HEK293 (cell line): Measurements from ENCODE around the gene LRFN4.

ENCODE experiments used
- CTCF ChIA-PET: fragments of 350-600 bp; formaldehyde crosslinking; extraction: SDS; loops from one replicate; lab custom pipeline; 2021; ENCODE audit warnings: antibody characterized with exemption; lab: Yijun Ruan, JAX
- POLR2A ChIA-PET: fragments of 300-600 bp; formaldehyde crosslinking; extraction: SDS; loops from one replicate; lab custom pipeline; 2020; ENCODE audit warnings: antibody characterized with exemption, inconsistent platforms; lab: Yijun Ruan, JAX
- H3K27ac ChIP-seq: fragments of 200-500 bp; sonication (Bioruptor generic); 2 replicates; pipeline ENCODE4 v1.5.1; 2014; ENCODE audit warnings: low read depth, low read length, control low read depth, inconsistent platforms; ENCODE audit errors: extremely low read depth
- H3K36me3 ChIP-seq, 2 experiments: fragments of 200-500 bp in 1 of 2; sonication (Bioruptor generic) in 1 of 2; 1 replicate in 1 of 2; 2 replicates in 1 of 2; pipeline ENCODE4 v1.5.1; 2014 to 2017; ENCODE audit warnings: inconsistent platforms in 2 of 2, low read length in 2 of 2; ENCODE audit not compliant: control insufficient read depth in 2 of 2, insufficient read depth in 1 of 2
- H3K4me1 ChIP-seq: fragments of 200-500 bp; sonication (Bioruptor generic); 2 replicates; pipeline ENCODE4 v1.5.1; 2014; ENCODE audit warnings: mild to moderate bottlenecking, low read length, inconsistent platforms; ENCODE audit not compliant: control insufficient read depth, insufficient read depth
- H3K4me3 ChIP-seq: 2 replicates; pipeline ENCODE4 v1.5.1; 2011; ENCODE audit warnings: low read depth, mild to moderate bottlenecking, control low read depth, low read length, moderate library complexity
- H3K9me3 ChIP-seq: fragments of 200-500 bp; sonication (Bioruptor generic); 2 replicates; pipeline ENCODE4 v1.5.1; 2014; ENCODE audit warnings: low read depth, low read length, inconsistent platforms; ENCODE audit not compliant: control insufficient read depth, insufficient read depth
- CTCF ChIP-seq: fragments of 450-650 bp; formaldehyde crosslinking; IDR thresholded peaks from 2 replicates; pipeline ENCODE4 v1.5.1; 2016; ENCODE audit warnings: missing biosample characterization, missing genetic modification characterization
- GLIS1 ChIP-seq: fragments of 450-650 bp; formaldehyde crosslinking; IDR thresholded peaks from 2 replicates; pipeline ENCODE4 v1.5.1; 2016; ENCODE audit warnings: missing biosample characterization, missing genetic modification characterization
- IKZF3 ChIP-seq: fragments of 450-650 bp; IDR thresholded peaks from 2 replicates; pipeline ENCODE4 v1.5.0; 2018; ENCODE audit warnings: missing biosample characterization, mild to moderate bottlenecking, missing genetic modification characterization, moderate library complexity
- ZNF112 ChIP-seq: fragments of 450-650 bp; formaldehyde crosslinking; IDR thresholded peaks from 2 replicates; pipeline ENCODE4 v1.5.0; 2017; ENCODE audit warnings: missing biosample characterization, missing genetic modification characterization
- ZNF184 ChIP-seq: fragments of 450-650 bp; IDR thresholded peaks from 2 replicates; pipeline ENCODE4 v1.5.1; 2018; ENCODE audit warnings: missing biosample characterization, mild to moderate bottlenecking, missing genetic modification characterization
- ZNF2 ChIP-seq: fragments of 450-650 bp; formaldehyde crosslinking; IDR thresholded peaks from 2 replicates; pipeline ENCODE4 v1.5.1; 2016; ENCODE audit warnings: missing biosample characterization, missing genetic modification characterization
- ZNF223 ChIP-seq: fragments of 450-650 bp; formaldehyde crosslinking; IDR thresholded peaks from 2 replicates; pipeline ENCODE4 v1.5.1; 2016; ENCODE audit warnings: missing biosample characterization, missing genetic modification characterization
- ZNF23 ChIP-seq: fragments of 450-650 bp; formaldehyde crosslinking; IDR thresholded peaks from 2 replicates; pipeline ENCODE4 v1.5.1; 2016; ENCODE audit warnings: missing biosample characterization, missing genetic modification characterization, borderline replicate concordance
- ZNF239 ChIP-seq: fragments of 450-650 bp; formaldehyde crosslinking; IDR thresholded peaks from 2 replicates; pipeline ENCODE4 v1.5.1; 2016; ENCODE audit warnings: missing biosample characterization, missing genetic modification characterization
- ZNF311 ChIP-seq: fragments of 450-650 bp; formaldehyde crosslinking; IDR thresholded peaks from 2 replicates; pipeline ENCODE4 v1.5.1; 2017; ENCODE audit warnings: missing biosample characterization, missing genetic modification characterization, borderline replicate concordance
- ZNF350 ChIP-seq: fragments of 450-650 bp; formaldehyde crosslinking; IDR thresholded peaks from 2 replicates; pipeline ENCODE4 v1.5.0; 2017; ENCODE audit warnings: missing biosample characterization, mild to moderate bottlenecking, missing genetic modification characterization
- ZNF423 ChIP-seq: fragments of 450-650 bp; formaldehyde crosslinking; IDR thresholded peaks from 2 replicates; pipeline ENCODE4 v1.5.1; 2016; ENCODE audit warnings: missing biosample characterization, missing genetic modification characterization
- ZNF530 ChIP-seq: fragments of 450-650 bp; formaldehyde crosslinking; IDR thresholded peaks from 2 replicates; pipeline ENCODE4 v1.5.1; 2016; ENCODE audit warnings: low read depth, missing biosample characterization, missing genetic modification characterization
- ZNF624 ChIP-seq: fragments of 450-650 bp; formaldehyde crosslinking; IDR thresholded peaks from 2 replicates; pipeline ENCODE4 v1.5.1; 2017; ENCODE audit warnings: missing biosample characterization, missing genetic modification characterization
- ZNF654 ChIP-seq: fragments of 450-650 bp; formaldehyde crosslinking; IDR thresholded peaks from 2 replicates; pipeline ENCODE4 v1.5.1; 2016; ENCODE audit warnings: low read depth, missing biosample characterization, missing genetic modification characterization
- TF ChIP-seq, protein P1 (sequence below): fragments of 450-650 bp; formaldehyde crosslinking; IDR thresholded peaks from 2 replicates; pipeline ENCODE4 v1.5.1; 2016; ENCODE audit warnings: missing biosample characterization, missing genetic modification characterization
- TF ChIP-seq, protein P2 (sequence below): fragments of 450-650 bp; formaldehyde crosslinking; IDR thresholded peaks from 2 replicates; pipeline ENCODE4 v1.5.1; 2017; ENCODE audit warnings: missing biosample characterization, mild to moderate bottlenecking, missing genetic modification characterization, moderate library complexity

The LRFN4 gene

DNA sequence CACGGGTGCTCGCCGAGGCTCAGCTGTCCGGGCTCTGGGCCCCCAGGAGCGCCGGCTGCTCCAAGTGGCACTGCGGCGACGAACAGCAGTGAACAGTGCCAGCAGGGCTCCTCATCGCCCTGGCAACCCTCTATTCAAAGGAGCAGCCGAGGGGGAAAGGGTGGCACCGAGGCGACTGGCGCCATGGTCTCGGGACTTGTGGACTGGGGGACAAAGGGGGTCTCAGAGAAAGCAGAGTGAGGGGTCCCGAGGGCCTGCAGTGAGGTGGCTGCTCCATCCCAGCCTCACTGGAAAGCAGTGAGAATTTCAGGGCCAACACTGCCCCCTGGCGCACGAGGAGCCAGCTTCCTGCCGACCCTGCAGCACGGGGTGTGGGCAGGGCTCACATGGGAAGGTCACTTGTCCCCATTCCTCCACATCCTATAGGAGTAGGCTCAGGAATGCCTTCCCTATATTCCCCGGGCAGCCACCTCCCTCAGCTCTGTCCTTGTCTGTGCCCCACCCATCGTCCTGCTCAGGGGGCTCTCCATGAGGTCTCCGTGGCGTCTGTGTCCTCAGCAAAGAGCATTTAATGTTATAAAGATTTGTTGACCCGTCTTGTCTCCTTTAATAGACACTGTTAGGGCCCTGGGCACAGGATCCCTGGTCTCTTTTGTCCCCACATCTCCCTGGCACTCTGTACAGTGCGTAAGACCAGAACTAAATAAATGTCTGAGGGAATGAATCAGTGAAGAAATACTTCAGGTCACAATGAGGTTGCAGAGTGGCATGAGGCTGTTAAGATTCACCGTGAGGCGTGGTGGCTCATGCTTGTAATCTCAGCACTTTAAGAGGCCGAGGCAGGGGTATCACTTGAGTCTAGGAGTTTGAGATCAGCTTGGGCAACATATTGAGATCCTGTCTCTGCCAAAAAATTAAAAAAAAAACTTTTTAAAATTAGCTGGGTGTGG is 26.4 kb downstream of the LRFN4 start:
- no peak overlapping the region for H3K4me3 ChIP-seq
- H3K4me1 ChIP-seq = no peaks in the 10 kb centered on the region
- H3K27ac ChIP-seq = no peak overlapping the region
- H3K9me3 ChIP-seq = no peaks in the 10 kb centered on the region
- CTCF ChIA-PET = interaction anchor here (0.5 to 4.1 kb wide), 20 partner anchors 8 to 445 kb away, joined by 3 to 24 read pairs (median 4); partner anchors contain the start of genes C11orf86 and RCE1
- POLR2A ChIA-PET = interaction anchor here (0.8 to 2.1 kb wide), 5 partner anchors 27 to 205 kb away, joined by 3 to 9 read pairs (median 4); partner anchors contain the start of genes RBM4B and RCE1
- no peaks in the 10 kb centered on the region for H3K36me3 ChIP-seq
- TF ChIP-seq ZNF350 (no peak), ZNF2 (tag by site-specific recombination) (peak; percentile 69; the same call in 1 of the 2 replicates), ZNF311 (no peak), IKZF3 (peak; percentile 59), CTCF (tag by site-specific recombination) (peak; percentile 63), ZNF654 (tag by site-specific recombination) (peak; percentile 46), ZNF423 (tag by site-specific recombination) (peak; percentile 35; the same call in 1 of the 2 replicates), GLIS1 (peak; percentile 31), ZNF624 (tag by site-specific recombination) (no peak), ZNF530 (tag by site-specific recombination) (no peak)
- TF ChIP-seq, protein P1, sequence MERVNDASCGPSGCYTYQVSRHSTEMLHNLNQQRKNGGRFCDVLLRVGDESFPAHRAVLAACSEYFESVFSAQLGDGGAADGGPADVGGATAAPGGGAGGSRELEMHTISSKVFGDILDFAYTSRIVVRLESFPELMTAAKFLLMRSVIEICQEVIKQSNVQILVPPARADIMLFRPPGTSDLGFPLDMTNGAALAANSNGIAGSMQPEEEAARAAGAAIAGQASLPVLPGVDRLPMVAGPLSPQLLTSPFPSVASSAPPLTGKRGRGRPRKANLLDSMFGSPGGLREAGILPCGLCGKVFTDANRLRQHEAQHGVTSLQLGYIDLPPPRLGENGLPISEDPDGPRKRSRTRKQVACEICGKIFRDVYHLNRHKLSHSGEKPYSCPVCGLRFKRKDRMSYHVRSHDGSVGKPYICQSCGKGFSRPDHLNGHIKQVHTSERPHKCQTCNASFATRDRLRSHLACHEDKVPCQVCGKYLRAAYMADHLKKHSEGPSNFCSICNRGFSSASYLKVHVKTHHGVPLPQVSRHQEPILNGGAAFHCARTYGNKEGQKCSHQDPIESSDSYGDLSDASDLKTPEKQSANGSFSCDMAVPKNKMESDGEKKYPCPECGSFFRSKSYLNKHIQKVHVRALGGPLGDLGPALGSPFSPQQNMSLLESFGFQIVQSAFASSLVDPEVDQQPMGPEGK (tag by site-specific recombination) = 0 out of 2 replicates have a peak, but pooled peaks have one; percentile 17

- Histone ChIP-seq H3K27ac (no peak overlapping the region), H3K9me3 (no peaks in the 10 kb centered on the region), H3K4me1 (no peaks in the 10 kb centered on the region), H3K36me3 (no peaks in the 10 kb centered on the region), H3K4me3 (no peak overlapping the region)
- TF ChIP-seq ZNF23 (no peak), ZNF223 (tag by site-specific recombination) (no peak), ZNF184 (tag by site-specific recombination) (no peak), ZNF239 (no peak), ZNF112 (tag by site-specific recombination) (no peak)
- TF ChIP-seq, protein P2, sequence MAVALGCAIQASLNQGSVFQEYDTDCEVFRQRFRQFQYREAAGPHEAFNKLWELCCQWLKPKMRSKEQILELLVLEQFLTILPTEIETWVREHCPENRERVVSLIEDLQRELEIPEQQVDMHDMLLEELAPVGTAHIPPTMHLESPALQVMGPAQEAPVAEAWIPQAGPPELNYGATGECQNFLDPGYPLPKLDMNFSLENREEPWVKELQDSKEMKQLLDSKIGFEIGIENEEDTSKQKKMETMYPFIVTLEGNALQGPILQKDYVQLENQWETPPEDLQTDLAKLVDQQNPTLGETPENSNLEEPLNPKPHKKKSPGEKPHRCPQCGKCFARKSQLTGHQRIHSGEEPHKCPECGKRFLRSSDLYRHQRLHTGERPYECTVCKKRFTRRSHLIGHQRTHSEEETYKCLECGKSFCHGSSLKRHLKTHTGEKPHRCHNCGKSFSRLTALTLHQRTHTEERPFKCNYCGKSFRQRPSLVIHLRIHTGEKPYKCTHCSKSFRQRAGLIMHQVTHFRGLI (tag by site-specific recombination) = no peak
- ChIA-PET CTCF (interaction anchor here (0.6 to 4.1 kb wide), 9 partner anchors 10 to 189 kb away, joined by 3 to 24 read pairs (median 4); partner anchors contain the start of gene C11orf86), POLR2A (no interaction called here)
Measured at GRCh38 chr11:66884443-66884842, 27.6 kb downstream of the LRFN4 start.
